ENCODE measurements around the gene SCRN1. TPM values are rescaled to one million over a fixed set of nuclear protein-coding genes. Genes with fewer than 3 reads are reported as not detected.

Gene SCRN1
- total and polyA plus RNA-seq, 8 donors, result 25.5 to 42.6 (median 36.9) TPM

- TF ChIP-seq CTCF (IDR thresholded peaks at IDR 0.05), result no peak
- Histone ChIP-seq H3K27me3 (no peaks in the 10 kb centered on the region), H3K4me3 (no peak overlapping the region), H3K36me3 (no peaks in the 10 kb centered on the region), H3K4me1 (no peaks in the 10 kb centered on the region), H3K9me3 (peaks cover 0 to 19% of the 10 kb centered on the region in 2 donors), H3K27ac (no peak overlapping the region)
- no peak for DNase-seq
- no peak for ATAC-seq
- intact Hi-C loops (cut with DNase I), result no loop called here
These were observed 8.9 kb upstream of the SCRN1 start for GRCh38 chr7:29998489-29998888.

- DNase-seq (no peak), ATAC-seq (no peak)
- peaks cover 0 to 28% of the 10 kb centered on the region in 2 donors for H3K9me3 ChIP-seq
- intact Hi-C loops (cut with DNase I), result no loop called here
- TF ChIP-seq CTCF (IDR thresholded peaks at IDR 0.05), result no peak
- no peaks in the 10 kb centered on the region for H3K36me3 ChIP-seq
- H3K4me3 ChIP-seq, result no peak overlapping the region
- no peaks in the 10 kb centered on the region for H3K4me1 ChIP-seq
- H3K27ac ChIP-seq, result no peak overlapping the region
- no peaks in the 10 kb centered on the region for H3K27me3 ChIP-seq
These were observed 6.7 kb upstream of the SCRN1 start for GRCh38 chr7:29996321-29996720.

GRCh38 chr7:29995652-29996051 lies 6.1 kb upstream of the SCRN1 start:
- intact Hi-C loops (cut with DNase I), result no loop called here
- ATAC-seq (no peak), DNase-seq (no peak)
- no peaks in the 10 kb centered on the region for H3K4me1 ChIP-seq
- H3K27ac ChIP-seq, result no peak overlapping the region
- H3K27me3 ChIP-seq, result no peaks in the 10 kb centered on the region
- peaks cover 0 to 28% of the 10 kb centered on the region in 2 donors for H3K9me3 ChIP-seq
- no peak for TF ChIP-seq CTCF (IDR thresholded peaks at IDR 0.05)
- H3K4me3 ChIP-seq, result no peak overlapping the region
- H3K36me3 ChIP-seq, result no peaks in the 10 kb centered on the region

- ATAC-seq (no peak), DNase-seq (no peak)
- Histone ChIP-seq H3K9me3 (peaks cover 0 to 28% of the 10 kb centered on the region in 2 donors), H3K27ac (no peak overlapping the region), H3K27me3 (peaks cover 0 to 20% of the 10 kb centered on the region in 2 donors), H3K4me3 (no peak overlapping the region), H3K36me3 (no peaks in the 10 kb centered on the region), H3K4me1 (peaks cover 0 to 17% of the 10 kb centered on the region in 2 donors)
- intact Hi-C loops (cut with DNase I), result no loop called here
- no peak for TF ChIP-seq CTCF (IDR thresholded peaks at IDR 0.05)
These were observed 3.5 kb upstream of the SCRN1 start for GRCh38 chr7:29993140-29993539.

- peaks cover 0 to 29% of the 10 kb centered on the region in 2 donors for H3K4me1 ChIP-seq
- no peak overlapping the region for H3K27ac ChIP-seq
- no peak for TF ChIP-seq CTCF (IDR thresholded peaks at IDR 0.05)
- H3K4me3 ChIP-seq, result no peak overlapping the region
- peaks cover 0 to 25% of the 10 kb centered on the region in 2 donors for H3K27me3 ChIP-seq
- no peaks in the 10 kb centered on the region for H3K36me3 ChIP-seq
- H3K9me3 ChIP-seq, result peaks cover 0 to 27% of the 10 kb centered on the region in 2 donors
- DNase-seq, result no peak
- ATAC-seq, result no peak
- intact Hi-C loops (cut with DNase I), result no loop called here
These were observed 2.3 kb upstream of the SCRN1 start for GRCh38 chr7:29991937-29992336.
